ENCODE measurements around the gene EIF4E1B. TPM values are rescaled to one million over a fixed set of nuclear protein-coding genes. Genes with fewer than 3 reads are reported as not detected.

The EIF4E1B gene
- total RNA-seq, 1 experiment from 2014 or later: not detected

DNA sequence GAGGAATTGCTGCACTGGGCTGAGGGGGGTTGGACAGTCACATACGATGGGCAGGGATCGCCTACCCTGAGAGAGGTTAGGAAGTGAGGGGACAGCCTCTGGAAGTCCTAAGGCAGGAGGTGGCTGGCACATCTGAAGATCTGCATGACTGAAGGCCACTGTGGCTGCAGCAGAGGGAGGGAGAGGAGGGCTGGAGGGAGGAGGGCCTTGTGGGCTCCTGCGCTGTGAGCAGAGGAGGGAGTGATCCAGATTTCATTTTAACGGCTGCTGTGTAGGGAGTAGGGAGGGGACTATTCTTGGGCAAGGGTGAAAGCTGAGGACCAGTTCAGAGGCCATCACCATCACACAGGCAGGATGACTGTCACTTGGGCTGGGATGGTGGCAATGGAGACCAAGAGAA lies 7.1 kb downstream of the EIF4E1B start:
- peaks cover 12% of the 10 kb centered on the region for H3K4me1 ChIP-seq (ENCODE audit: insufficient read depth, low read length, poor library complexity, severe bottlenecking)
- TF ChIP-seq, protein P1, sequence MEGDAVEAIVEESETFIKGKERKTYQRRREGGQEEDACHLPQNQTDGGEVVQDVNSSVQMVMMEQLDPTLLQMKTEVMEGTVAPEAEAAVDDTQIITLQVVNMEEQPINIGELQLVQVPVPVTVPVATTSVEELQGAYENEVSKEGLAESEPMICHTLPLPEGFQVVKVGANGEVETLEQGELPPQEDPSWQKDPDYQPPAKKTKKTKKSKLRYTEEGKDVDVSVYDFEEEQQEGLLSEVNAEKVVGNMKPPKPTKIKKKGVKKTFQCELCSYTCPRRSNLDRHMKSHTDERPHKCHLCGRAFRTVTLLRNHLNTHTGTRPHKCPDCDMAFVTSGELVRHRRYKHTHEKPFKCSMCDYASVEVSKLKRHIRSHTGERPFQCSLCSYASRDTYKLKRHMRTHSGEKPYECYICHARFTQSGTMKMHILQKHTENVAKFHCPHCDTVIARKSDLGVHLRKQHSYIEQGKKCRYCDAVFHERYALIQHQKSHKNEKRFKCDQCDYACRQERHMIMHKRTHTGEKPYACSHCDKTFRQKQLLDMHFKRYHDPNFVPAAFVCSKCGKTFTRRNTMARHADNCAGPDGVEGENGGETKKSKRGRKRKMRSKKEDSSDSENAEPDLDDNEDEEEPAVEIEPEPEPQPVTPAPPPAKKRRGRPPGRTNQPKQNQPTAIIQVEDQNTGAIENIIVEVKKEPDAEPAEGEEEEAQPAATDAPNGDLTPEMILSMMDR (conservative IDR thresholded peaks at IDR 0.05; ENCODE audit: low read depth, low read length): no peak
- TF ChIP-seq EZH2 (IDR thresholded peaks at IDR 0.05; ENCODE audit: borderline replicate concordance, low read depth, low read length, poor library complexity, severe bottlenecking): no peak
- no peaks in the 10 kb centered on the region for H3K27me3 ChIP-seq (replicated peaks; ENCODE audit: insufficient read depth, low read depth, low read length, poor library complexity)
- H3K4me3 ChIP-seq (ENCODE audit: low read depth, low read length, poor library complexity, severe bottlenecking): no peak overlapping the region
- intact Hi-C loops (cut with micrococcal nuclease; ENCODE audit: unreplicated experiment): no loop called here
- H3K27ac ChIP-seq (ENCODE audit: low read depth, low read length, poor library complexity, severe bottlenecking): no peak overlapping the region
- POLR2A ChIA-PET (ENCODE audit: low non-redundant PET): no interaction called here
- H3K36me3 ChIP-seq (ENCODE audit: insufficient read depth, low read length, poor library complexity, severe bottlenecking): no peaks in the 10 kb centered on the region
- no TSS peak for BruUV-seq (replicated peaks)
- no peak for DNase-seq (ENCODE audit: low spot score)
- CTCF ChIA-PET: no interaction called here
- H3K9me3 ChIP-seq (ENCODE audit: low read depth, low read length, poor library complexity, severe bottlenecking): no peaks in the 10 kb centered on the region

DNA sequence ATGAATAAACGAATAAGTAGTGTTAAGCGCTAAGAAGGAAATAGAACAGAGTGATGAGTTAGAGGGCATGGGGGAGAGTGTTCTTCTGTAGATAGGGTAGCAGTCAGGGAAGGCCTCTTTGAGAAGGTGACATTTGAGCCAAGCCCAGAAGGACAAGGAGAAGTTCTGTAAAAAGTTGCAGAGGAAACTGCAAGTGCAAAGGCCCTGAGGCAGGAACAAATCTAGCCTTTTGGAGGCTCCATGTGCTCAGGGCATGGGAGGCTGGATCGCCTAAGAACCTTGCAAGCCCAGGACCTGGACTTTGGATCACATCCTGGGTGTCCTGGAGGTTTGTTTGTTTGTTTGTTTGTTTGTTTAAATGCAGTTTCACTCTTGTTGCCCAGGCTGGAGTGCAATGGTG lies 8.0 kb downstream of the EIF4E1B start:
- TF ChIP-seq, protein P1 (conservative IDR thresholded peaks at IDR 0.05; ENCODE audit: low read depth, low read length): no peak
- no peak for TF ChIP-seq EZH2 (IDR thresholded peaks at IDR 0.05; ENCODE audit: borderline replicate concordance, low read depth, low read length, poor library complexity, severe bottlenecking)
- POLR2A ChIA-PET (ENCODE audit: low non-redundant PET): no interaction called here

DNA sequence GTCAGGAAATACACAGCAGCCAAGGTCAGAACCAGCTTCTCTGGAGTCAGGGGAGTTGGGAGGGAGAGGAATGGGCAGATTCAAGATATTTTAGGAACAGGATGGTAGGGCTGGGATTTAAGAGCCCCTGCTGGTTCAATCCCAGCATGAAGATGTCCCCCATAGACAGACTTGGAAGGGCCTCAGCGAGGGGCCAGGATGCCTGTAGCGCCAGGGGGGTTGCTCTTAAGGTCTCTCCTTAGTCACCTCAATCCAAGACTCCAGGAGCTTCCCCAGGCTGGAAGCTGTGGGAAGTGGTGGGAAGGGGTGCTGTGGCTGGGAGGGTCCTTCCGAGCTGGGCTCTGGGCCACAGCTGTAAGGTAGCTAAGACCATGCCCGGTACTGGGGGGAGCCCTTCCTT lies 8.7 kb downstream of the EIF4E1B start:
- H3K9me3 ChIP-seq (ENCODE audit: low read depth, low read length, poor library complexity, severe bottlenecking): no peaks in the 10 kb centered on the region
- H3K27me3 ChIP-seq (replicated peaks; ENCODE audit: insufficient read depth, low read depth, low read length, poor library complexity): no peaks in the 10 kb centered on the region
- POLR2A ChIA-PET (ENCODE audit: low non-redundant PET): no interaction called here
- H3K27ac ChIP-seq (ENCODE audit: low read depth, low read length, poor library complexity, severe bottlenecking): no peak overlapping the region
- no peak for DNase-seq (ENCODE audit: low spot score)
- intact Hi-C loops (cut with micrococcal nuclease; ENCODE audit: unreplicated experiment): no loop called here
- CTCF ChIA-PET: no interaction called here
- H3K4me1 ChIP-seq (ENCODE audit: insufficient read depth, low read length, poor library complexity, severe bottlenecking): no peaks in the 10 kb centered on the region
- BruUV-seq (replicated peaks): no TSS peak
- no peaks in the 10 kb centered on the region for H3K36me3 ChIP-seq (ENCODE audit: insufficient read depth, low read length, poor library complexity, severe bottlenecking)
- no peak overlapping the region for H3K4me3 ChIP-seq (ENCODE audit: low read depth, low read length, poor library complexity, severe bottlenecking)
- TF ChIP-seq, protein P1 (conservative IDR thresholded peaks at IDR 0.05; ENCODE audit: low read depth, low read length): no peak
- TF ChIP-seq EZH2 (IDR thresholded peaks at IDR 0.05; ENCODE audit: borderline replicate concordance, low read depth, low read length, poor library complexity, severe bottlenecking): no peak

More for the DNA sequence above, 8.0 kb downstream of the EIF4E1B start:
- no peaks in the 10 kb centered on the region for H3K27me3 ChIP-seq (replicated peaks; ENCODE audit: insufficient read depth, low read depth, low read length, poor library complexity)
- H3K27ac ChIP-seq (ENCODE audit: low read depth, low read length, poor library complexity, severe bottlenecking): no peak overlapping the region
- no TSS peak for BruUV-seq (replicated peaks)
- H3K4me3 ChIP-seq (ENCODE audit: low read depth, low read length, poor library complexity, severe bottlenecking): no peak overlapping the region
- CTCF ChIA-PET: no interaction called here
- no peak for DNase-seq (ENCODE audit: low spot score)
- intact Hi-C loops (cut with micrococcal nuclease; ENCODE audit: unreplicated experiment): no loop called here
- peaks cover 6% of the 10 kb centered on the region for H3K4me1 ChIP-seq (ENCODE audit: insufficient read depth, low read length, poor library complexity, severe bottlenecking)
- H3K9me3 ChIP-seq (ENCODE audit: low read depth, low read length, poor library complexity, severe bottlenecking): no peaks in the 10 kb centered on the region
- H3K36me3 ChIP-seq (ENCODE audit: insufficient read depth, low read length, poor library complexity, severe bottlenecking): no peaks in the 10 kb centered on the region
